ENCODE results near the gene RASA3. TPM values are rescaled to one million over a fixed set of nuclear protein-coding genes. Genes with fewer than 3 reads are reported as not detected.

RASA3 gene
- total and polyA plus RNA-seq, 2 of the 8 experiments (the other 6 are each of a cell fraction or from before 2014, with no cell fraction given), result 7.5 to 21.9 TPM

DNA sequence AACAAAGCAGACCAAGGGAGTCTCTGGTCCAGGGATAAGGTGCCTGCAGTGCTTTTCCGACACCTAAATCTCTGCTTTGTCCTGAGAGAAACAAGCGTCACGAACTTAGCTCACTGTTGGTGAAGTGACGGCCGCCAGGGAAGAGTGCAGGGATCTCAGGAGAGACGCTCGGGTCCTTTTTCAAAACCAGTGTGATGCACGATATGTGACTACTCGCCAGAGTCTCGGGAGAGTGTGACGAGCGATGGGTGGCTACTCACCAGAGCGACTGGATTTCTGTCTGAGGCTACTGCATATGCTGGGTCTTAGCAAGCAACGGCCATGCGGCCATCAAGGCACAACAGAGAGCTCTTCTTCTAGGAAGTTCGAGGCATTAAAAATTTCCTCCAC, 30.1 kb upstream of the RASA3 start:
- Histone ChIP-seq H4K20me1 (replicated peaks in 1 of 2; ENCODE audit: control insufficient read depth in 1 of 2, insufficient read depth in 2 of 2, low read length in 2 of 2) (no peaks in the 10 kb centered on the region), H2BK120ac (replicated peaks; ENCODE audit: low read depth, low read length) (no peak overlapping the region), H2AK5ac (ENCODE audit: low read depth, low read length) (no peak overlapping the region), H3K23ac (ENCODE audit: insufficient read length) (no peak overlapping the region), H2BK20ac (ENCODE audit: low read length) (no peak overlapping the region), H4K91ac (replicated peaks; ENCODE audit: insufficient read length, low read length) (no peak overlapping the region), H4K8ac (ENCODE audit: extremely low read depth, insufficient read depth, low read length) (no peak overlapping the region), H3K27me3 (replicated peaks in 1 of 4; ENCODE audit: control insufficient read depth in 3 of 4, extremely low read depth in 1 of 4, insufficient read depth in 3 of 4, low read length in 3 of 4) (peaks cover 0 to 2% (median 0%) of the 10 kb centered on the region in 4 experiments; a peak in 1 of 7 replicates), H3K56ac (replicated peaks; ENCODE audit: insufficient read length, low read depth, low read length) (no peak overlapping the region), H3K4me2 (ENCODE audit: insufficient read depth in 1 of 2, low read depth in 2 of 2, low read length in 2 of 2) (no peak overlapping the region), H3K4me1 (replicated peaks in 1 of 4; ENCODE audit: control insufficient read depth in 3 of 4, insufficient read depth in 4 of 4, low read length in 3 of 4) (no peaks in the 10 kb centered on the region; a peak in 1 of 7 replicates), H3K9ac (replicated peaks in 1 of 4; ENCODE audit: extremely low read depth in 1 of 4, low read depth in 3 of 4, low read length in 3 of 4) (no peak overlapping the region), H3K79me2 (ENCODE audit: control insufficient read depth in 1 of 2, insufficient read depth in 2 of 2, low read length in 2 of 2) (no peaks in the 10 kb centered on the region), H3K4ac (replicated peaks; ENCODE audit: insufficient read length, low read depth, low read length) (no peak overlapping the region), H3K18ac (ENCODE audit: extremely low read depth, low read length) (no peak overlapping the region; the same call in 1 of the 2 replicates), H3K14ac (ENCODE audit: insufficient read length) (no peak overlapping the region), H2AFZ (ENCODE audit: low read length) (peak overlapping the region; percentile 25; the same call in 1 of the 2 replicates), H3K36me3 (ENCODE audit: control insufficient read depth in 2 of 4, insufficient read depth in 4 of 4, low read length in 3 of 4) (no peaks in the 10 kb centered on the region), H3K27ac (ENCODE audit: low read depth, low read length) (no peak overlapping the region), H3K9me3 (ENCODE audit: insufficient read depth in 2 of 2, low read depth in 1 of 2, low read length in 1 of 2) (no peaks in the 10 kb centered on the region), H4K5ac (ENCODE audit: insufficient read length, low read depth, low read length) (no peak overlapping the region), H3K4me3 (ENCODE audit: extremely low read depth in 1 of 4, insufficient read depth in 2 of 4, low read depth in 3 of 4, low read length in 4 of 4) (no peak overlapping the region), H2BK12ac (ENCODE audit: low read depth, low read length) (no peak overlapping the region), H3K23me2 (ENCODE audit: low read depth, low read length) (no peaks in the 10 kb centered on the region), H2BK5ac (ENCODE audit: low read depth, low read length) (no peak overlapping the region), H3K79me1 (ENCODE audit: low read depth, low read length) (no peaks in the 10 kb centered on the region), H2BK15ac (ENCODE audit: low read length) (no peak overlapping the region)
- FAIRE-seq, result no peak
- 89% methylated on average over 16 of the region's 16 CpGs; no CpG with 5 or more reads in 1 of the 2 experiments for WGBS, 2 experiments (ENCODE audit: extremely low coverage in 1 of 2, insufficient coverage in 1 of 2, insufficient read length in 1 of 2, insufficient replicate concordance in 2 of 2, low coverage in 1 of 2, low lambda C conversion rate in 2 of 2, missing lambda C conversion rate in 1 of 2)
- DNase-seq (ENCODE audit: low read depth in 1 of 2, low spot score in 2 of 2), result no peak
- ChIA-PET CTCF (ENCODE audit: partially characterized antibody) (interaction anchor here (0.9 to 1.7 kb wide), 6 partner anchors 13 to 422 kb away, joined by 4 to 9 read pairs (median 5); no protein-coding TSS in a partner anchor), POLR2A (ENCODE audit: partially characterized antibody) (interaction anchor here (0.9 to 1.3 kb wide), 2 partner anchors 14 to 66 kb away, joined by 3 read pairs; no protein-coding TSS in a partner anchor)
- TF ChIP-seq SIX5 (IDR thresholded peaks at IDR 0.05; ENCODE audit: low read depth, low read length) (no peak), JUN (IDR thresholded peaks at IDR 0.05; ENCODE audit: low read depth, low read length) (no peak), SIN3A (conservative IDR thresholded peaks at IDR 0.05 in 1 of 2, IDR thresholded peaks at IDR 0.05 in 1 of 2; ENCODE audit: low read depth in 1 of 2, low read length in 2 of 2) (no peak), SAP30 (IDR thresholded peaks at IDR 0.05; ENCODE audit: insufficient read depth, insufficient replicate concordance, low read length) (no peak), CBX5 (IDR thresholded peaks at IDR 0.05; ENCODE audit: low read depth, low read length) (no peak), TCF12 (IDR thresholded peaks at IDR 0.05; ENCODE audit: low read depth, low read length) (no peak), NRF1 (IDR thresholded peaks at IDR 0.05; ENCODE audit: low read depth, low read length) (no peak), CHD1 (IDR thresholded peaks at IDR 0.05; ENCODE audit: low read depth, low read length) (no peak), HDAC6 (IDR thresholded peaks at IDR 0.05; ENCODE audit: low read depth, low read length) (no peak), GABPA (IDR thresholded peaks at IDR 0.05; ENCODE audit: borderline replicate concordance, insufficient read depth, low read length) (no peak), POLR2AphosphoS5 (IDR thresholded peaks at IDR 0.05; ENCODE audit: low read depth, low read length) (no peak), MAFK (IDR thresholded peaks at IDR 0.05; ENCODE audit: low read depth, low read length) (no peak), TBP (IDR thresholded peaks at IDR 0.05; ENCODE audit: low read depth, low read length) (no peak)
- TF ChIP-seq, protein P1, sequence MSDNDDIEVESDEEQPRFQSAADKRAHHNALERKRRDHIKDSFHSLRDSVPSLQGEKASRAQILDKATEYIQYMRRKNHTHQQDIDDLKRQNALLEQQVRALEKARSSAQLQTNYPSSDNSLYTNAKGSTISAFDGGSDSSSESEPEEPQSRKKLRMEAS (IDR thresholded peaks at IDR 0.05), result no peak
